Measurements from ENCODE around the gene FBXO28.

GRCh38 chr1:224085421-224086108 is 28.3 kb upstream of the FBXO28 start:
- no peak for TF ChIP-seq CTCF (IDR thresholded peaks at IDR 0.05; ENCODE audit: poor library complexity)
- TF ChIP-seq EZH2phosphoT487 (IDR thresholded peaks at IDR 0.05; ENCODE audit: low read depth, severe bottlenecking, unreplicated experiment) = no peak
- no peak for TF ChIP-seq EZH2 (IDR thresholded peaks at IDR 0.05; ENCODE audit: borderline replicate concordance)

Data from hepatocyte (in vitro differentiated cells).